Activated CD4-positive, alpha-beta T cell treated with anti-CD3 and anti-CD28 coated beads for 36 hours (primary cell): ENCODE measurements around the gene MRPL41. TPM values are rescaled to one million over a fixed set of nuclear protein-coding genes. Genes with fewer than 3 reads are reported as not detected.
"Not testable (repeated sequence)": the region's sequence is repeated elsewhere in the genome, so short reads cannot be mapped to it uniquely, and the experiment has no call there.

Experiments
- ATAC-seq: fragments of 200-7000 bp; cut with Tn5 transposase; one replicate; pipeline ENCODE4 v1.10.0; 2021; ENCODE audit warnings: mild to moderate bottlenecking, moderate library complexity
- CTCF ChIA-PET: fragments of 350-600 bp; sonication (Branson Sonifier 250); formaldehyde crosslinking; loops from one replicate; lab custom pipeline; 2021; ENCODE audit warnings: antibody characterized with exemption; lab: Charles Lee
- POLR2A ChIA-PET: fragments of 350-600 bp; sonication (Branson Sonifier 250); formaldehyde crosslinking; loops from one replicate; lab custom pipeline; 2021; ENCODE audit warnings: antibody characterized with exemption, inconsistent platforms; lab: Charles Lee
- DNase-seq: peaks from one replicate; pipeline ENCODE4 v3.0.0-alpha.2; 2020
- H3K27ac Mint-ChIP-seq: one replicate; pipeline ENCODE4 v1.8.0; 2021; ENCODE audit warnings: mixed read lengths
- H3K27me3 Mint-ChIP-seq: one replicate; pipeline ENCODE4 v1.8.0; 2021; ENCODE audit warnings: mixed read lengths
- H3K36me3 Mint-ChIP-seq: one replicate; pipeline ENCODE4 v1.8.0; 2021; ENCODE audit warnings: low read depth, mixed read lengths
- H3K4me1 Mint-ChIP-seq: one replicate; pipeline ENCODE4 v1.8.0; 2021; ENCODE audit warnings: mixed read lengths
- H3K4me3 Mint-ChIP-seq: one replicate; pipeline ENCODE4 v1.8.0; 2021; ENCODE audit warnings: mild to moderate bottlenecking, moderate library complexity, mixed read lengths
- H3K9me3 Mint-ChIP-seq: one replicate; pipeline ENCODE4 v1.8.0; 2021; ENCODE audit warnings: low read depth, mixed read lengths
- intact Hi-C, 2 experiments: fragments of 100-400 bp; cut with DNase I in 1 of 2; cut with micrococcal nuclease in 1 of 2; formaldehyde crosslinking; loops; one replicate each; pipeline versions ENCODE4 v1.14.2 to v1.15.1; 2022 to 2024; cut with DNase I, micrococcal nuclease
- total RNA-seq, 2 experiments: library from RNA; stranded (reverse); gene quantifications; one replicate each; pipeline ENCODE4 v1.2.3, GENCODE V29; 2021

The MRPL41 gene
- total RNA-seq, 2 experiments from 2014 or later: 20.9 to 26.8 TPM

- Mint-ChIP-seq H3K4me1 (peaks cover 17% of the 10 kb centered on the region), H3K9me3 (no peaks in the 10 kb centered on the region), H3K36me3 (peaks cover 31% of the 10 kb centered on the region), H3K4me3 (peak overlapping the region; percentile 80), H3K27ac (no peak overlapping the region), H3K27me3 (no peaks in the 10 kb centered on the region)
- ChIA-PET CTCF (interaction anchor here (0.5 to 2.7 kb wide), 4 partner anchors 10 to 141 kb away, joined by 3 to 12 read pairs (median 4); partner anchors contain the start of gene DPH7), POLR2A (interaction anchor here (0.8 kb wide), 1 partner anchor 9 kb away, joined by 4 read pairs; no protein-coding TSS in a partner anchor)
- DNase-seq (no peak), ATAC-seq (no peak)
- intact Hi-C loops: no loop called here
Measured at GRCh38 chr9:137588891-137589290, 37.2 kb downstream of the MRPL41 start.

- peak overlapping the region; percentile 73 for H3K27ac Mint-ChIP-seq
- peaks cover 29% of the 10 kb centered on the region for H3K36me3 Mint-ChIP-seq
- POLR2A ChIA-PET: interaction anchor here (1.3 kb wide), 1 partner anchor 37 kb away, joined by 5 read pairs; no protein-coding TSS in a partner anchor
- H3K9me3 Mint-ChIP-seq: no peaks in the 10 kb centered on the region
- H3K4me3 Mint-ChIP-seq: peak overlapping the region; percentile 80
- intact Hi-C loops: loop anchor here (1.0 to 2.0 kb wide), 7 partner anchors 11 to 166 kb away; partner anchors contain the start of genes ARRDC1 (in 2 of the 2), DPH7 (in 1 of the 2), EHMT1 (in 1 of the 2) and EXD3 (in 1 of the 2)
- no peaks in the 10 kb centered on the region for H3K27me3 Mint-ChIP-seq
- peak; percentile 4 for ATAC-seq
- peak; percentile 31 for DNase-seq
- CTCF ChIA-PET: interaction anchor here (1.1 to 2.7 kb wide), 2 partner anchors 11 to 140 kb away, joined by 5 to 12 read pairs; partner anchors contain the start of gene DPH7
- peaks cover 17% of the 10 kb centered on the region for H3K4me1 Mint-ChIP-seq
Measured at GRCh38 chr9:137589441-137590122, 37.9 kb downstream of the MRPL41 start.

- Mint-ChIP-seq H3K27me3 (no peaks in the 10 kb centered on the region), H3K4me1 (peaks cover 17% of the 10 kb centered on the region), H3K4me3 (no peak overlapping the region), H3K27ac (no peak overlapping the region), H3K36me3 (peaks cover 26% of the 10 kb centered on the region), H3K9me3 (no peaks in the 10 kb centered on the region)
- no peak for DNase-seq
- POLR2A ChIA-PET: interaction anchor here (1.3 to 1.6 kb wide), 2 partner anchors 15 to 38 kb away, joined by 4 to 5 read pairs; partner anchors contain the start of gene ARRDC1
- CTCF ChIA-PET: interaction anchor here (2.0 kb wide), 1 partner anchor 11 kb away, joined by 6 read pairs; the partner anchor contains the start of gene DPH7
- peak; percentile 22 for ATAC-seq
- intact Hi-C loops: loop anchor here (1.0 to 2.0 kb wide), 7 partner anchors 12 to 167 kb away; partner anchors contain the start of genes ARRDC1 (in 2 of the 2), DPH7 (in 1 of the 2), EHMT1 (in 1 of the 2) and EXD3 (in 1 of the 2)
Measured at GRCh38 chr9:137590123-137590468, 38.4 kb downstream of the MRPL41 start.

GRCh38 chr9:137590469-137591383, 39.0 kb downstream of the MRPL41 start, which contains the start of gene ZMYND19:
Gene ZMYND19, minus strand, starts transcription at chr9:137590512. Its CDS starts 249 bp downstream, at chr9:137590263.
- Mint-ChIP-seq H3K27ac (peak within 1 kb of the TSS; percentile 95), H3K4me3 (peak within 1 kb of the TSS; percentile 87), H3K27me3 (no peaks in the 10 kb centered on the region), H3K36me3 (peaks cover 26% of the 10 kb centered on the region), H3K4me1 (peaks cover 17% of the 10 kb centered on the region), H3K9me3 (no peaks in the 10 kb centered on the region)
- ChIA-PET CTCF (interaction anchor here (0.5 to 2.0 kb wide), 2 partner anchors 11 to 283 kb away, joined by 3 to 6 read pairs; partner anchors contain the start of gene DPH7), POLR2A (interaction anchor here (0.7 to 1.6 kb wide), 3 partner anchors 15 to 432 kb away, joined by 3 to 5 read pairs (median 4); partner anchors contain the start of gene ARRDC1)
- ATAC-seq: peak; percentile 97
- DNase-seq: peak; percentile 94
- intact Hi-C loops: loop anchor here (1.0 to 2.0 kb wide), 7 partner anchors 12 to 167 kb away; partner anchors contain the start of genes ARRDC1 (in 2 of the 2), DPH7 (in 1 of the 2), EHMT1 (in 1 of the 2) and EXD3 (in 1 of the 2)

- ChIA-PET CTCF (interaction anchor here (0.7 kb wide), 1 partner anchor 51 kb away, joined by 3 read pairs; no protein-coding TSS in a partner anchor), POLR2A (interaction anchor here (0.6 kb wide), 1 partner anchor 14 kb away, joined by 4 read pairs; no protein-coding TSS in a partner anchor)
- Mint-ChIP-seq H3K27ac (no peak overlapping the region), H3K4me3 (no peak overlapping the region), H3K4me1 (peaks cover 15% of the 10 kb centered on the region), H3K36me3 (peaks cover 8% of the 10 kb centered on the region), H3K27me3 (no peaks in the 10 kb centered on the region), H3K9me3 (no peaks in the 10 kb centered on the region)
- DNase-seq: no peak
- ATAC-seq: no peak
- intact Hi-C loops: no loop called here
Measured at GRCh38 chr9:137592767-137593166, 41.1 kb downstream of the MRPL41 start.

GRCh38 chr9:137593176-137593575, 41.5 kb downstream of the MRPL41 start:
- Mint-ChIP-seq H3K4me3 (no peak overlapping the region), H3K27ac (no peak overlapping the region)

GRCh38 chr9:137596577-137596976, 44.9 kb downstream of the MRPL41 start:
- H3K27me3 Mint-ChIP-seq, intact Hi-C loops, H3K9me3 Mint-ChIP-seq, ATAC-seq, H3K27ac Mint-ChIP-seq, H3K36me3 Mint-ChIP-seq, CTCF ChIA-PET, POLR2A ChIA-PET, DNase-seq, H3K4me3 Mint-ChIP-seq, H3K4me1 Mint-ChIP-seq: not testable (repeated sequence)

More at GRCh38 chr9:137593176-137593575, 41.5 kb downstream of the MRPL41 start:
- ATAC-seq (no peak), DNase-seq (no peak)
- H3K27me3 Mint-ChIP-seq: no peaks in the 10 kb centered on the region
- H3K36me3 Mint-ChIP-seq: peaks cover 4% of the 10 kb centered on the region
- ChIA-PET POLR2A (no interaction called here), CTCF (interaction anchor here (0.7 kb wide), 2 partner anchors 51 to 803 kb away, joined by 3 read pairs; partner anchors contain the start of gene TMEM141)
- H3K4me1 Mint-ChIP-seq: peaks cover 11% of the 10 kb centered on the region
- intact Hi-C loops: no loop called here
- H3K9me3 Mint-ChIP-seq: no peaks in the 10 kb centered on the region

- no peak overlapping the region for H3K27ac Mint-ChIP-seq
- H3K4me1 Mint-ChIP-seq: peaks cover 8% of the 10 kb centered on the region
- H3K9me3 Mint-ChIP-seq: no peaks in the 10 kb centered on the region
- H3K27me3 Mint-ChIP-seq: no peaks in the 10 kb centered on the region
- DNase-seq (no peak), ATAC-seq (no peak)
- ChIA-PET POLR2A (no interaction called here), CTCF (no interaction called here)
- no peaks in the 10 kb centered on the region for H3K36me3 Mint-ChIP-seq
- intact Hi-C loops: no loop called here
- no peak overlapping the region for H3K4me3 Mint-ChIP-seq
Measured at GRCh38 chr9:137598943-137599342, 47.3 kb downstream of the MRPL41 start.
